ENCODE data around the gene ZDHHC21.
"Not testable (repeated sequence)": the region's sequence is repeated elsewhere in the genome, so short reads cannot be mapped to it uniquely, and the experiment has no call there.

The ZDHHC21 gene

DNA sequence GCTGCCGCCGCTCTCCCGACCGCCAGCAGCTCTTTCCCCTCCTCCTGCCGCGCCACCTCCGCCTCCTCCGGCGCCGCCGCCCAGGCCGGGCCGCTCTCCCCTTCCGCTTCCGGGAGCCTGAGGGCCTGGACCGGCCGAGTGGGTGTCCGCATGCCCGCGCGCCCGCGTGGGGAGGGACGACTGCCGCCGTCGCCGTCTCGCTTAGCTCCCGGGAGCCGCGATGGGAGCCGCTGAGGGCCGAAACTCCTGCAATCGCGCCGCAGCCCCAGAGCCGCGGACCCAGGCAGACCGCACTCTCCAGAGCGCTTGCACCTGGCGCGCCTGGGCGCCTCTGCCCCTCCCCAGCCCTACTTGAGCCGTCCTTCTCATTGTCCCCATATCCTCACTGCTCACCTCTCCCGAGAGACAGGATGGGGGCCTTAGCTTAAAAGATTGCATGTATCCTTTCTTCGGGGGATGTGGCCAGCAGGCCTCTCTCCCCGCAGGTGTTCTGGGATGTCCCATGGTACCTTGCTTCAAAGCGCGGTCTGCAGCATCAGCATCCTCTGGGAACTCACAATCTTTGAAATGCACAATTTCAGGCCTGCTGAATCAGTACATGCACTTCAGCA, at the start of gene ZDHHC21:
ZDHHC21 (minus strand) TSS at position 182 of the 611 bp plus-strand sequence. CDS start 19,092 bp downstream, outside the sequence.
- DNase-seq = peak; percentile 82

DNA sequence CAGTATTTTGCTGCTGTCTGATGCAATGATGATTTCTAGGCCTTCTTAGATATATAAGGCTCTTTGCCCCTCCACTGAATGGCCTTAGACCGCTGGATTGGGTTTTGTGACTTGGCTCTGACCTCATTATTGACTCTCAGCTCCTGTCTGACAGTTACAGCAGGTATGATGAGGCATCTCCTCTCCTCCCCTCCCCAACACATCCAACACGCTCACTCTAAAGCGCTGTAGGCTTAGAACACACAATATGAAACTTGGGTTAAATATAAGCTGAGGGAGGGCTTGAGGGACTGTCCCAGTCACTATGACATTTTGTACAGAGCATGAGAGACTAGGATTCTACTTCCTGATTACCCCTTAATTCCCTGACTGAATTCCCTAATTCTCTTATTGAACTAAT, 48.1 kb upstream of the ZDHHC21 start:
- DNase-seq = no peak

- no peak for DNase-seq
Measured at GRCh38 chr9:14733133-14733532, 39.9 kb upstream of the ZDHHC21 start.

GRCh38 chr9:14731294-14731981, 38.2 kb upstream of the ZDHHC21 start:
- DNase-seq = no peak

DNA sequence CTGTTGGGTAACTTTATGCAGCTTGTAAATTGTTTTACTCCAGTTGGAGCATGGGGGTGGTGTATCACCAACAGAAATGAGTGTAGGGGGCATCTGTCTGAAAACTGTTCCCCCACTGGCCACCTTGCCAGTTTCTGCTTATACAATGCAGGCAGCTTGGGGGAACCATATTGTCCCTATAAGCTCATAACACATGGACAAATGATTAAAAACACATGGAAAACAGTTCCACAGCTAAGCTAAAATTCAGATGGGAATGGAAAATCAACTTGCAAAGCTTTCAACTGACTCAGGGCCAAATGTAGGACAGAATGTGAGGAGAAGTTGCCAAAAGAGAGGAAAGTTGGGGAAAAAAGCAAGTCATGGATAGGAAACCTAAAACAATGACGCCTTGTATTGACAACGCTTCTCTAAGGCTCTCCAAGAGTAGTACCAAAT, 37.2 kb upstream of the ZDHHC21 start:
- peak; percentile 73 for DNase-seq

- no peak for DNase-seq
Measured at GRCh38 chr9:14723301-14723700, 30.1 kb upstream of the ZDHHC21 start.

GRCh38 chr9:14722391-14723035, 29.3 kb upstream of the ZDHHC21 start, which contains the start of gene CER1:
Gene CER1 (minus strand): TSS chr9:14722733. CDS start chr9:14722672, 61 bp downstream.
- DNase-seq = no peak

DNA sequence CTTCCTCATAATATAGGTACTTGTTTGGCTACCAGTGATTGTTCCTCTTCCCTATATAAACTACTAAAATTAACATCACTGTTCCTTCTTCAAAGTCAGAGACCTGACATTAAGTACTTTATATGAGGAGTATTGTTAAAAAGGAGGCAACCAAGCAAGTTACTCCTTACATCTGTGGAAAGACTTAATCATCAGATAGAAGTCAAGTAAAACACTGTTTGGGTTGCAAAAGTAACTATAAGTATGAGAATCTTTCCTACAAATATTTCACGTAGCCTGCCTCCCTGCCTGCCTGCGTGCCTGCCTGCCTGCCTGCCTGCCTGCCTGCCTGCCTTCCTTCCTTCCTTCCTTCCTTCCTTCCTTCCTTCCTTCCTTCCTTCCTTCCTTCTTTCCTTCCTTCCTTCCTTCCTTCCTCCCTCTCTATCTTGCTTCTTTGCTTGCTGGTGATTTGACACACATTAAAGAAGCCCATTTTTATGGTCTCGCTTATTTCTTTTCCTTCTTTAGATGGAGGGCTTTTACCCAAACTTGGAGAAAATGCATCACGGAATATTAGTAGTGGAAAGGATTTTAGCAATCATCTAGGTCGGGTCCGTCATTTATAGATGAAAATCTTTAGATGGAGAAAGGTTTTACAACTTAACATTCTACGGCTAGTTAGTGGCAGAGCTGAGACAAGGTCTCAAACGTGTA, 26.1 kb upstream of the ZDHHC21 start:
- DNase-seq = no peak

DNA sequence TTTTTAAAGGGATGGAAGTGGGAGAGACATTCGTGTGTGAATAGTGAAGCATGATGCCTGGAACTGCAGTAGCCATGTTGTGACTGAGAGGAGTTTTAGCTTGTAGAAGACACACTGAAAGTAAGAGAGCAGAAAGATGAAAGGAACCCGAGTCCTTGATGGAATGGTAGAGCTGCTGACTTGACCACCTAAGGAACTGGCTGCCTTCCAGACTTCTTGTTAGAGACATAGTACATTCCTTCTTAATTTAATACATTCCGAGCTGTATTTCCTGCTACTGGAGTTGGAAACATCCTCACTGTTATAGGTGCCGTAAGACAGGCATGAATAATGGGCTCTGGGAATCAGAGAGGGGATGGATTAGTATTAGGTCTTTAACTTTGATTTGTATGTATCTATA, 21.9 kb upstream of the ZDHHC21 start:
- no peak for DNase-seq

DNA sequence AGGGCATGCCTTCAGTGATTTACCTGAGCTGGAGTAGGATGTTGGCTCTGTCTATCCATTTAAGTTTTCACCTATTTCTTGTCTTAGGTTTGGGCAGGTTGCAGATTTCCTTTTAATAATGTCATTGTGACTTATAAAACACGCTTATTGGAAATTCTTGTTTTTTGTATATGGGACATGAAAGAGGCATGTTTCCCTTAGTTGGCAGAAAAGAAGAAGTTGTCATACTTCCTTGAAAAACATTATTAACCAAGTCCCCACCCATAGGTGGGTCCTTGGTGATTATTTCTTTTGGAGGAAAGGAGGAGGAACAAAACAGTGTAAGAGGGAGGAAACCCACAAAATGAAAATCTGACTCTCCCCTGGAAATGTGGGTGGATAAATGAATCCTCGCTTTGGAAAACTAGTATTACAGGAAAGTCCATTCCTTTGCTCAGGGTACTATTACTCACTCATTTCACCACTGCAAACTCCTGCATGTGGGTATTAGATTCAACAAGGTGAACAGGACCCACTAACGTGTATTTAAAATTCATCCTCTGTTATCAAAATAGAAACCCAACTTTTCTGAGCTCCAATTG, 20.0 kb upstream of the ZDHHC21 start:
- no peak for DNase-seq

DNA sequence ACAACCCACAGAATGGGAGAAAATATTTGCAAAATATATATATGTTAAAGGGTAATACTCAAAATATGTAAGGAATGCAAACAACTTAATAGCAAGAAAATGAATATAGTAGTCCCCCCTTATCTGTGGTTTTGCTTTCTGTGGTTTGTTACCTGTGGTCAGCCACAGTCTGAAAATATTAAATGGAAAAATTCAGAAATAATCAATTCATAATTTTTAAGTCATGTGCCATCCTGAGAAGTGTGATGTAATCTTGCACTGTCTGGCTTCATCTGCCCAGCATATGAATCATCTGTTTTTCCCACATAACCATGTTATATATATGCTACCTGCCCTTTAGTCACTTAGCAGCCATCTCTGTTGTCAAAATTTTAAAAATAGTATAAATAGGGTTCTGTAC, 17.6 kb upstream of the ZDHHC21 start:
- no peak for DNase-seq

- DNase-seq = no peak
Measured at GRCh38 chr9:14706530-14707140, 13.4 kb upstream of the ZDHHC21 start.

GRCh38 chr9:14705079-14705478, 11.8 kb upstream of the ZDHHC21 start:
- DNase-seq = no peak

GRCh38 chr9:14704281-14704680, 11.0 kb upstream of the ZDHHC21 start:
- no peak for DNase-seq

DNA sequence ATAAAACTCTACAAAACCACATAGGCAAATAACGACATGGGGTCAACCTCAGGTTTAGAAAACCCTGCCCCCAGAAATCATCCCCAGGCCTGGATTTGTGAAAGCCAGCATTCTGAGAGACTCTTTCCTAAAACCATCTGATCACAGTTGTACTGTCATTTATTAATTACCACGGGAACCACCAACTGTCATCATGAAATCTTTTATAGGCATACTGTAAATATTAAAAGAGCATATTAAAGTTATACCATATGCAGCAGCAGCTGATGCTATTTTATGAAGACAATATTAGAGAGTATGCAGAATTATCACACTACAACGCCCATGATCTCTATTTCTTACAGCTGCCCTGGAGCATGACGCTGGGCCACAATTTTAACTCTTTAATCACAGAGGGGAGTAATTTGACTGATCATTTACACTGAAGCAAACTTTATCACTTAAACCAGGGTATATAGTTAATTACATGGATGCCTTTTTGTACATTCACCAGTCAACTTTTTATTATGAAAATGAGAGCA, 9.0 kb upstream of the ZDHHC21 start:
- DNase-seq = no peak

GRCh38 chr9:14692470-14693250, 572 bp downstream of the ZDHHC21 start:
- DNase-seq = no peak

DNA sequence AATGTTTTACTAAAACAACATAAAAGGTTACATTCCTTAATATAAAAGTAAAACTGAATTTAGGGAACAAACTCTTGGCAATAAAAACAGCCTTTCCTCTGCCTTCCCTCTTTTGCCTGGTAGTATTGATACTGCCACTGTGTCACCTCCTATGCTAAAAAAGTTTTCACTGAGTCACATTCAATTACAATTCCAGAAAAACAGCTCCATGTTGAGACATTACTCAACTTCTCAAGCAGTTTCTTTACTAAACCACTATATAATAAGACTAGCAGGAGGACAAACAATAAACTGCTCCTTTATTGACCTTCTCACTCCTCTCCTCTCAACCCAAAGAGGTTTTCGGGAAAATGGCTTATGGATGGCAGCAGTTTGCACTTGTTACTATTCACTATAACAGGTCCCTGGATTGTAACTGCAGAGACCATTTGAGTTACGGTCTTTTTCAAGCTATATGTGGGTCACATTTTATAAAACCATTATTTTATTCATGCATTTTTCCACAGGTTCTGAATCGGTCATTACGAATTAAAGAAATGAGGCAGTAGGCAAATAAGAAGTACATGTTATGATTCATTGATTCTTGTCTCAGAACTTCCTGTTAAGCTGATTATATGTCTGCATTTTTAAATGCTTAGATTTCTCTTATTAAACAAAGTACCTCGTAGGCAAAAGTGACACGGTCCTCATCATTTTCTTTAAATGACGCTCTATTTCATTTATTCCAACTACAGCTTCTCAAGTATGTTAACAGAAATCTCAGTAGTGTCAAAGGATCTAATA, 2.1 kb downstream of the ZDHHC21 start:
- DNase-seq = no peak

DNA sequence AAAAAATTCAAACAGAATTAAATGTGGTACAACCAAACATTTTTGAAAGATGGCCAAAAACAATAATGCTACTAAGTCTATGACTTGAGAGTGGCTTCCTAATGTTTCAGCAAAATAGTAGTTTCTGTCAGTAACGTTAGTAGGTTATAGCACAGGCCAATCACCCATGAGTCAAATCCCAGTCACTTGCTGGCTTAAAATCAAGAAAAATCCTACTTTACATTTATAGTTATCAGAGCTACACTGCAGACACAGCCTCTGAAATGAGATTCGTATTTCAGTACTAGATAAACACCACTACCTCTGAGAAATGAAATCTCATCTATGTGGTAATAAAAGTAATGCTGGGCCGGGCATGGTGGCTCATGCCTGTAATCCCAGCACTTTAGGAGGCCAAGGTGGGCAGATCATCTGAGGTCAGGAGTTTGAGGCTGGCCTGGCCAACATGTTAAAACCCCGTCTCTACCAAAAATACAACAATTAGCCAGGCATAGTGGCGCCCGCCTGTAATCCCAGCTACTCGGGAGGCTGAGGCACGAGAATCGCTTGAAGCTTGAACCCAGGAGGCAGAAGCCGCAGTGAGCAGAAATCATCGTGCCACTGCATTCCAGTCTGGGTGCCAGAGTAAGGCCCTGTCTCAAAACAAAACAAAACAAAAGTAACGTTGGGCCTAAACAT, 6.1 kb downstream of the ZDHHC21 start:
- no peak for DNase-seq

DNA sequence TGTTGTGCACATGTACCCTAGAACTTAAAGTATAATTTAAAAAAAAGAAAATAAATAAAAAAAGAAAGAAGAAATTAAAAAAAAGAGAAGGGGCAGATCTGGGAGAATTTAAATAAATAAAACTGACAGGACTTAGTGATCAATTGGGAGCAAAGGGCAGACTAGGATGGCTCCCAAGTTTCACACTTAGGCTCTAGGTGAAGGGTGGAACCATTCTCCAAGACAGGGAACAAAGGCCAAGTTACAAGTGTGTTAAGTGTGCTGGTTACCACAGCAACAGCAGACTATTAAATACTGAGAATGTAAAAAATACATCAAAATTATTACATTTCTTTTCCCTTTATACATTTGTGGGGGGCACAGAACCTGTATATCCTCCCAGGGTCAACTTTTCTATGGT, 7.1 kb downstream of the ZDHHC21 start:
- no peak for DNase-seq

- not testable (repeated sequence) for DNase-seq
Measured at GRCh38 chr9:14682616-14683015, 10.6 kb downstream of the ZDHHC21 start.

Measured in right forelimb (tissue), 1 donor.